Panc1 (cell line): ENCODE results near the gene TAS1R2. TPM values are rescaled to one million over a fixed set of nuclear protein-coding genes. Genes with fewer than 3 reads are reported as not detected.

Experiments used
- ATAC-seq: fragments of 200-7000 bp; cut with Tn5 transposase; 2 replicates; pipeline ENCODE4 v1.9.1; 2020; ENCODE audit warnings: mild to moderate bottlenecking, moderate library complexity
- BruUV-seq: library from RNA; stranded (reverse); fragments of 400-500 nt; replicated peaks from 2 replicates; lab custom pipeline; 2021; lab: Mats Ljungman, UMichigan
- CTCF ChIA-PET: fragments of 300-600 bp; sonication (Branson Sonifier 250); formaldehyde crosslinking; loops from one replicate; lab custom pipeline; 2022; ENCODE audit warnings: antibody characterized with exemption; lab: Charles Lee
- POLR2A ChIA-PET: fragments of 300-600 bp; sonication (Branson Sonifier 250); formaldehyde crosslinking; loops from one replicate; lab custom pipeline; 2022; ENCODE audit warnings: antibody characterized with exemption; lab: Charles Lee
- DNase-seq: peaks from one replicate; pipeline ENCODE4 v3.0.0-alpha.2; 2010; ENCODE audit warnings: low read depth, low spot score
- H3K27ac ChIP-seq: 2 replicates; pipeline ENCODE4 v1.5.1; 2011; ENCODE audit warnings: mild to moderate bottlenecking, low read length, inconsistent platforms
- H3K27me3 ChIP-seq: fragments of 200-500 bp; sonication (Bioruptor generic); 2 replicates; pipeline ENCODE4 v1.6.0; 2014; ENCODE audit warnings: low read length, inconsistent platforms; ENCODE audit not compliant: control insufficient read depth, insufficient read depth
- H3K36me3 ChIP-seq: fragments of 200-500 bp; sonication (Bioruptor generic); 2 replicates; pipeline ENCODE4 v1.5.1; 2014; ENCODE audit warnings: inconsistent platforms, mild to moderate bottlenecking, low read length, moderate library complexity; ENCODE audit not compliant: control insufficient read depth, insufficient read depth
- H3K4me1 ChIP-seq: 2 replicates; pipeline ENCODE4 v1.5.1; 2011; ENCODE audit warnings: inconsistent platforms, mild to moderate bottlenecking, low read length, moderate library complexity; ENCODE audit not compliant: control insufficient read depth, insufficient read depth
- H3K4me3 ChIP-seq, 2 experiments: 2 replicates each; pipeline ENCODE4 v1.5.1; 2011 to 2012; ENCODE audit warnings: low read depth in 2 of 2, low read length in 2 of 2, mild to moderate bottlenecking in 2 of 2, inconsistent platforms in 1 of 2, moderate library complexity in 1 of 2
- H3K9me3 ChIP-seq: fragments of 200-500 bp; sonication (Bioruptor generic); 2 replicates; pipeline ENCODE4 v1.5.1; 2014; ENCODE audit warnings: low read depth, mild to moderate bottlenecking, inconsistent platforms, low read length, moderate library complexity; ENCODE audit not compliant: control insufficient read depth, insufficient read depth
- CTCF ChIP-seq: fragments of 450-650 bp; IDR thresholded peaks from 2 replicates; pipeline ENCODE4 v1.5.1; 2017; ENCODE audit warnings: mild to moderate bottlenecking
- POLR2AphosphoS5 ChIP-seq: IDR thresholded peaks from 2 replicates; pipeline ENCODE4 v1.6.1; 2012; ENCODE audit warnings: mild to moderate bottlenecking, low read depth, low read length, moderate library complexity
- REST ChIP-seq, 2 experiments: IDR thresholded peaks; 2 replicates each; pipeline ENCODE4 v1.6.1; 2011 to 2012; ENCODE audit warnings: low read depth in 2 of 2, control low read depth in 1 of 2, low read length in 1 of 2, mild to moderate bottlenecking in 1 of 2, moderate library complexity in 1 of 2; ENCODE audit not compliant: insufficient read depth in 1 of 2
- SIN3A ChIP-seq: IDR thresholded peaks from 2 replicates; pipeline ENCODE4 v1.6.1; 2012; ENCODE audit warnings: low read depth, mild to moderate bottlenecking, low read length, moderate library complexity, borderline replicate concordance; ENCODE audit not compliant: insufficient read depth
- TCF7L2 ChIP-seq: IDR thresholded peaks from 2 replicates; pipeline ENCODE4 v1.6.1; 2011; ENCODE audit warnings: mild to moderate bottlenecking, low read depth, low read length, inconsistent platforms
- in situ Hi-C: cut with HindIII; loops from 2 replicates; pipeline ENCODE4 v1.10.0; 2016; ENCODE audit warnings: low sequenced_read_pairs, low pct_unique_long_range_greater_than_20kb
- intact Hi-C: fragments of 100-400 bp; cut with micrococcal nuclease; formaldehyde crosslinking; loops from one replicate; pipeline ENCODE4 v1.10.0; 2022; ENCODE audit not compliant: unreplicated experiment
- total RNA-seq: library from RNA; stranded (reverse); gene quantifications from one replicate; pipeline ENCODE4 v1.2.1, GENCODE V29; 2021; ENCODE audit not compliant: unreplicated experiment

Gene TAS1R2
- total RNA-seq, 1 experiment from 2014 or later = not detected

GRCh38 chr1:18899363-18900049, 40.0 kb upstream of the TAS1R2 start:
- POLR2A ChIA-PET = no interaction called here
- intact Hi-C loops = loop anchor here (10.0 kb wide), 1 partner anchor 195 kb away; no protein-coding TSS in a partner anchor
- in situ Hi-C loops = no loop called here

GRCh38 chr1:18898567-18898966, 39.1 kb upstream of the TAS1R2 start:
- BruUV-seq = no TSS peak
- Histone ChIP-seq H3K4me3 (no peak overlapping the region), H3K36me3 (peaks cover 4% of the 10 kb centered on the region), H3K27me3 (no peaks in the 10 kb centered on the region), H3K9me3 (no peaks in the 10 kb centered on the region), H3K27ac (no peak overlapping the region), H3K4me1 (peaks cover 20% of the 10 kb centered on the region)
- intact Hi-C loops = no loop called here
- in situ Hi-C loops = no loop called here
- DNase-seq = no peak
- TF ChIP-seq CTCF (no peak), SIN3A (no peak), TCF7L2 (no peak), REST (IDR thresholded peaks at IDR 0.05; ENCODE audit: insufficient read depth in 1 of 2, low read depth in 2 of 2, low read length in 1 of 2) (no peak)
- POLR2A ChIA-PET = no interaction called here
- no peak for ATAC-seq
- CTCF ChIA-PET = no interaction called here

More at GRCh38 chr1:18899363-18900049, 40.0 kb upstream of the TAS1R2 start:
- DNase-seq = no peak
- no TSS peak for BruUV-seq
- ATAC-seq = no peak
- no peaks in the 10 kb centered on the region for H3K27me3 ChIP-seq
- no peak overlapping the region for H3K27ac ChIP-seq
- no peaks in the 10 kb centered on the region for H3K9me3 ChIP-seq
- peaks cover 29% of the 10 kb centered on the region for H3K4me1 ChIP-seq
- no peak for TF ChIP-seq SIN3A
- TF ChIP-seq REST (IDR thresholded peaks at IDR 0.05; ENCODE audit: insufficient read depth in 1 of 2, low read depth in 2 of 2, low read length in 1 of 2) = no peak
- no peak for TF ChIP-seq TCF7L2
- TF ChIP-seq POLR2AphosphoS5 = no peak
- no peak for TF ChIP-seq CTCF
- H3K4me3 ChIP-seq = no peak overlapping the region
- peaks cover 4% of the 10 kb centered on the region for H3K36me3 ChIP-seq
- CTCF ChIA-PET = interaction anchor here (0.5 kb wide), 1 partner anchor 62 kb away, joined by 4 read pairs; no protein-coding TSS in a partner anchor
